SU-DHL-6 (cell line): ENCODE results near the gene CMTM8.

Experiments
- CTCF ChIP-seq: fragments of 200-600 bp; sonication (generic); IDR thresholded peaks from one replicate; pipeline ENCODE4 v1.5.1; 2017; ENCODE audit warnings: antibody characterized with exemption, mild to moderate bottlenecking, low read length, moderate library complexity; ENCODE audit not compliant: insufficient read depth, poor library complexity, severe bottlenecking
- EZH2phosphoT487 ChIP-seq: fragments of 200-600 bp; sonication (generic), shearing (Covaris generic); conservative IDR thresholded peaks from 2 replicates; pipeline ENCODE4 v1.6.1; 2018; ENCODE audit warnings: mild to moderate bottlenecking, antibody characterized with exemption, low read length, moderate library complexity, mixed read lengths

- TF ChIP-seq EZH2phosphoT487 (no peak), CTCF (no peak)
These were observed 71.3 kb downstream of the CMTM8 start for GRCh38 chr3:32309654-32310242.
